DOHH2 (cell line): ENCODE data around the gene FGD6.

Experiments
- H3F3A ChIP-seq: fragments of 200-600 bp; sonication (generic), shearing (Covaris generic); 2 replicates; pipeline ENCODE4 v1.6.0; 2016; ENCODE audit warnings: antibody characterized with exemption, mild to moderate bottlenecking; ENCODE audit not compliant: control insufficient read depth, insufficient read depth
- H3K27ac ChIP-seq: fragments of 200-600 bp; sonication (generic); 2 replicates; pipeline ENCODE4 v1.5.1; 2014; ENCODE audit warnings: low read depth, mild to moderate bottlenecking, low read length, moderate library complexity
- H3K27me3 ChIP-seq: fragments of 200-600 bp; sonication (generic); 2 replicates; pipeline ENCODE4 v1.6.1; 2014; ENCODE audit warnings: mild to moderate bottlenecking, low read length, mixed read lengths; ENCODE audit not compliant: control insufficient read depth
- H3K36me3 ChIP-seq: fragments of 200-600 bp; sonication (generic); 2 replicates; pipeline ENCODE4 v1.6.1; 2014; ENCODE audit warnings: mild to moderate bottlenecking, low read length, moderate library complexity, mixed read lengths; ENCODE audit not compliant: control insufficient read depth
- H3K4me1 ChIP-seq: fragments of 200-600 bp; sonication (generic); 2 replicates; pipeline ENCODE4 v1.6.1; 2014; ENCODE audit warnings: mild to moderate bottlenecking, low read length, mixed read lengths; ENCODE audit not compliant: control insufficient read depth
- H3K4me2 ChIP-seq: fragments of 200-600 bp; sonication (generic); 2 replicates; pipeline ENCODE4 v1.6.0; 2014; ENCODE audit warnings: mild to moderate bottlenecking, low read length, moderate library complexity
- H3K4me3 ChIP-seq: fragments of 200-600 bp; sonication (generic); 2 replicates; pipeline ENCODE4 v1.5.1; 2014; ENCODE audit warnings: mild to moderate bottlenecking, low read length, mixed read lengths
- H3K79me2 ChIP-seq: fragments of 200-600 bp; sonication (generic); 2 replicates; pipeline ENCODE4 v1.6.1; 2014; ENCODE audit warnings: mild to moderate bottlenecking, low read length, mixed read lengths; ENCODE audit not compliant: control insufficient read depth
- H3K9me2 ChIP-seq: fragments of 200-600 bp; sonication (generic); replicated peaks from 2 replicates; pipeline ENCODE4 v1.6.1; 2014; ENCODE audit warnings: mild to moderate bottlenecking, low read length, mixed read lengths; ENCODE audit not compliant: control insufficient read depth
- H3K9me3 ChIP-seq: fragments of 200-600 bp; sonication (generic); 2 replicates; pipeline ENCODE4 v1.6.1; 2014; ENCODE audit warnings: antibody characterized with exemption, low read length, mixed read lengths; ENCODE audit not compliant: control insufficient read depth, insufficient read depth
- H4K20me1 ChIP-seq: fragments of 200-600 bp; sonication (generic); 2 replicates; pipeline ENCODE4 v1.6.0; 2014; ENCODE audit warnings: low read depth, mild to moderate bottlenecking, antibody characterized with exemption, low read length, moderate library complexity; ENCODE audit not compliant: control insufficient read depth, insufficient read depth
- EZH2phosphoT487 ChIP-seq: fragments of 200-600 bp; sonication (generic); IDR thresholded peaks from 2 replicates; pipeline ENCODE4 v1.6.1; 2017; ENCODE audit warnings: borderline replicate concordance, mild to moderate bottlenecking, antibody characterized with exemption, low read length, moderate library complexity, mixed read lengths
- TF ChIP-seq, protein P1 (sequence below): fragments of 200-600 bp; sonication (generic); IDR thresholded peaks from one replicate; pipeline ENCODE4 v1.5.1; 2014; ENCODE audit warnings: antibody characterized with exemption, mild to moderate bottlenecking, low read depth, low read length; ENCODE audit not compliant: poor library complexity, severe bottlenecking

Gene FGD6

DNA sequence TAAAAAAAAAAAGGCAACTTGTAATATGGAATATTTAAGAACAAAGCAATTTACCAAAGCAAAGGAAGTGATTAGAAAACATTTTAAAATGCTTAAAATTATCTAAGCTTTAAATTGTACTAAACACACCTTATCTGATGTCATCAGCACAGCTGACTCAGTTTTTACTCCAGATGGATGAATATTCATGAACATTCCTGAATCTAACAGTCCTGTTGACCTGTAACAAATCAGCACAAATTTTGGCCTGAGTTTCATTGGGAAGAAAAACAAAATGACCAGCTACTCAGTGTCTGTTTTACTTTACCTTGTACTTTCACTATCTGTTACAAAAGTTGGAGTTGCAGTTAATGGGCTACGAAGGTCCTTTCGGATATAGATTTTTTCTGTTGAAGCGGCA, 159.8 kb downstream of the FGD6 start:
- no peak overlapping the region for H3K27ac ChIP-seq
- peaks cover 2% of the 10 kb centered on the region; the same call in 1 of the 2 replicates for H3F3A ChIP-seq
- H3K79me2 ChIP-seq = no peaks in the 10 kb centered on the region
- H3K9me2 ChIP-seq = no peaks in the 10 kb centered on the region
- H3K27me3 ChIP-seq = no peaks in the 10 kb centered on the region
- H3K4me3 ChIP-seq = no peak overlapping the region
- H3K4me2 ChIP-seq = no peak overlapping the region
- H3K36me3 ChIP-seq = peaks cover 77% of the 10 kb centered on the region
- no peaks in the 10 kb centered on the region for H3K9me3 ChIP-seq
- no peaks in the 10 kb centered on the region for H4K20me1 ChIP-seq
- no peak for TF ChIP-seq EZH2phosphoT487
- TF ChIP-seq, protein P1, sequence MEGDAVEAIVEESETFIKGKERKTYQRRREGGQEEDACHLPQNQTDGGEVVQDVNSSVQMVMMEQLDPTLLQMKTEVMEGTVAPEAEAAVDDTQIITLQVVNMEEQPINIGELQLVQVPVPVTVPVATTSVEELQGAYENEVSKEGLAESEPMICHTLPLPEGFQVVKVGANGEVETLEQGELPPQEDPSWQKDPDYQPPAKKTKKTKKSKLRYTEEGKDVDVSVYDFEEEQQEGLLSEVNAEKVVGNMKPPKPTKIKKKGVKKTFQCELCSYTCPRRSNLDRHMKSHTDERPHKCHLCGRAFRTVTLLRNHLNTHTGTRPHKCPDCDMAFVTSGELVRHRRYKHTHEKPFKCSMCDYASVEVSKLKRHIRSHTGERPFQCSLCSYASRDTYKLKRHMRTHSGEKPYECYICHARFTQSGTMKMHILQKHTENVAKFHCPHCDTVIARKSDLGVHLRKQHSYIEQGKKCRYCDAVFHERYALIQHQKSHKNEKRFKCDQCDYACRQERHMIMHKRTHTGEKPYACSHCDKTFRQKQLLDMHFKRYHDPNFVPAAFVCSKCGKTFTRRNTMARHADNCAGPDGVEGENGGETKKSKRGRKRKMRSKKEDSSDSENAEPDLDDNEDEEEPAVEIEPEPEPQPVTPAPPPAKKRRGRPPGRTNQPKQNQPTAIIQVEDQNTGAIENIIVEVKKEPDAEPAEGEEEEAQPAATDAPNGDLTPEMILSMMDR = no peak
- no peaks in the 10 kb centered on the region for H3K4me1 ChIP-seq

GRCh38 chr12:95055057-95055456, 162.2 kb downstream of the FGD6 start:
- Histone ChIP-seq H3K4me2 (no peak overlapping the region), H3K9me3 (no peaks in the 10 kb centered on the region), H3K4me3 (no peak overlapping the region), H3K36me3 (peaks cover 68% of the 10 kb centered on the region), H3K79me2 (no peaks in the 10 kb centered on the region), H3K27ac (no peak overlapping the region), H3K9me2 (no peaks in the 10 kb centered on the region), H3K27me3 (no peaks in the 10 kb centered on the region), H3K4me1 (no peaks in the 10 kb centered on the region), H3F3A (0 out of 2 replicates have a peak, but pooled peaks cover 2% of the 10 kb centered on the region), H4K20me1 (no peaks in the 10 kb centered on the region)
- no peak for TF ChIP-seq EZH2phosphoT487
- TF ChIP-seq, protein P1 = no peak

- Histone ChIP-seq H3K27ac (no peak overlapping the region), H4K20me1 (no peaks in the 10 kb centered on the region), H3K4me2 (no peak overlapping the region), H3K36me3 (peaks cover 63% of the 10 kb centered on the region), H3K27me3 (no peaks in the 10 kb centered on the region), H3F3A (0 out of 2 replicates have a peak, but pooled peaks cover 2% of the 10 kb centered on the region), H3K9me3 (no peaks in the 10 kb centered on the region), H3K4me1 (no peaks in the 10 kb centered on the region), H3K9me2 (no peaks in the 10 kb centered on the region), H3K4me3 (no peak overlapping the region), H3K79me2 (no peaks in the 10 kb centered on the region)
- TF ChIP-seq, protein P1 = no peak
- TF ChIP-seq EZH2phosphoT487 = no peak
Measured at GRCh38 chr12:95054206-95054605, 163.1 kb downstream of the FGD6 start.
